GM19240 (cell line): Measurements from ENCODE around the gene ECM2.
"Not testable (repeated sequence)": the region's sequence is repeated elsewhere in the genome, so short reads cannot be mapped to it uniquely, and the experiment has no call there.

Experiments used
- DNase-seq: peaks from one replicate; pipeline ENCODE4 v3.0.0; 2011; ENCODE audit warnings: low spot score; ENCODE audit not compliant: insufficient read length

ECM2 gene

DNA sequence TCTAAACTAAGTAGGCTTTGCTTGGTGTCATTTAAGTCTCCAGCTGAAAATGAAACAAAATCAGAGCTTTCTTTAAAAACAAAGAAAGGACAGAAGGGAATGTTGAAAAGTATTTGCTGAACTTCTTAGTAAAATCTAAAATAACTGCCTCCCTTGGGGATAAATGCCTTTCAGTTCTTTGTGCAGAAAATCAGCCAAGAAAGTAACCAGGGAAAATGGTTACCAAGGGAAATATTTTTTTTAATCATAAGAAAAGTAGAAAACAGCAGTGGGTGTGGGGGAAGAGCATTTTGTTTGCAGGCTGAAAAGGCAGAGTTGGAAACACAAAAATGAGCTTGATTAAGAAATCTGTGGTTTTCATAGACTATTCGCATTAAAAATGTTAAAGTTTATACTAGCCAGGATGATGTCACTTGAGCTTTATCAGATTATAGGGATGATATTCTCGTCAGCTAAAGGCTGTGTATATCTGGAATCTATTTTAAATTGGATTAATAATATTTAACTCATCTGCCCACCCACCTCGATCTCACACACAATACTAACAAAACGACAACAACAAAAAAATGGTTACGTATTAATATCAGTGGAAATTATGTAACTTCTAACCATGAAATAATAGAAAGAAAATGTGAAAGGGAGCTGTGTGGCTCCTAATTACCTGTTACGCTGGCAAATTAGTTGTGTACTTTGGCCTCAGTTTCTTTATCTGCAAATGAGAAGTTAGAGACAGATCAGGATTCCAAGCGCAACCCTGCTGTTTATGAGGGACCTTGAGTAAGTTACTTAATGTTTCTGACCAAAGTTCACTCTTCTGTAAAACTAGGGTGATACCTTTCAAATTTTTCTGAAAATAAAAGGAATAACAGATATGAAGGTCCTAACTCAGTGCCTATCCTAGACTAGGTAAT, at the start of gene ECM2:
Gene ECM2 (minus strand): TSS at position 51 of the 911 bp plus-strand sequence. CDS start 13,124 bp downstream, outside the sequence.
- no peak for DNase-seq

DNA sequence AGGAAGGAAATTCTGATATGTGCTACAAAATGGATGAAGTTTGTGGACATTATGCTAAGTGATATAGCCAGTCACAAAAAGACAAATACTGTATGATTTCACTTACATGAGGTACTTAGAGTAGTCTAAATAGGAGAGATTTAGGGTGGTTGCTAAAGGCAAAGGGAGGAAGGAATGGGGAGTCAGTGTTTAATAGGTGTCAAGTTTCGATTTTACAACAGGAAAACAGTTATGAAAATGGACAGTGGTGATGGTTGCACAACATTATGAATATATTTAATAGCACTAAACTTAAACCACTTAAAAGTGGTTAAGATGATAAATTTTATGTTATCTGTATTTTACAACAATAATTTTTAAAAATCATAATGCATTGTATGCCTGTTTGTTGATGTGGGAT, 40.4 kb upstream of the ECM2 start:
- no peak for DNase-seq

GRCh38 chr9:92573612-92574011, 37.8 kb upstream of the ECM2 start:
- DNase-seq, result not testable (repeated sequence)

- not testable (repeated sequence) for DNase-seq
Measured at GRCh38 chr9:92571871-92572270, 36.1 kb upstream of the ECM2 start.

DNA sequence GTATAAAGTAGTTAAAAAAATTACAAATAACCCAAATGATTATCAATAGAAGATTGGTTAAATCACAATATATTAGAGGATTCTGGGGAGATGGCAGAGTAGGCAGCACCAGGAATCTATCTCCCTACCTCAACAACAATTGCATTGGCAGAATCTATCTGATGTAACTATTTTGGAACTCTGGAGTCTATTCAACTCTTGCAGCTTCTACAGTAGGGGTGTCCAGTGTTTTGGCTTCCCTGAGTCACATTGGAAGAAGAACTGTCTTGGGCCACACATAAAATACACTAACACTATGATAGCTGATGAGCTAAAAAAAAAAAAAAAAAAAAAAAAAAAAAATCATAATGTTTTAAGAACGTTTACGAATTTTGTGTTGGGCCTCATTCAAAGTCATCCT, 29.2 kb upstream of the ECM2 start:
- no peak for DNase-seq

DNA sequence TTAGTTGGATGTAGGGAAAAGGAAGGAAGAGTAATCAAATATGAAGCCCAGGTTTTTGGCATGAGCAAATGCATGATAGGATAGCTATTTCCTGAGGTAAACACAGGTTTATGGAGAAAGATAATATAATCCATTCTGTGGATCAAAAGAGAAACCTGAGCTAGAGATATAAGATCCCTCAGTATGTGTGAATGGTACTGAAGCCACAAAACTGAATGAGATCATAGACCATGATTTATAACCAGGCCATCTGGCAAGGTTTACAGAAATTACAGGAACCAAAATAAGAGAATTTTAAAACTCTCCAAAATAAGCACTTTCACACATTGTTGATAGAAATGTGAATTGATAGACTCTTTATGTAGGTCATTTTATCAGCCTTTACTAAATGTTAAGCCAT, 28.7 kb upstream of the ECM2 start:
- DNase-seq, result no peak

DNA sequence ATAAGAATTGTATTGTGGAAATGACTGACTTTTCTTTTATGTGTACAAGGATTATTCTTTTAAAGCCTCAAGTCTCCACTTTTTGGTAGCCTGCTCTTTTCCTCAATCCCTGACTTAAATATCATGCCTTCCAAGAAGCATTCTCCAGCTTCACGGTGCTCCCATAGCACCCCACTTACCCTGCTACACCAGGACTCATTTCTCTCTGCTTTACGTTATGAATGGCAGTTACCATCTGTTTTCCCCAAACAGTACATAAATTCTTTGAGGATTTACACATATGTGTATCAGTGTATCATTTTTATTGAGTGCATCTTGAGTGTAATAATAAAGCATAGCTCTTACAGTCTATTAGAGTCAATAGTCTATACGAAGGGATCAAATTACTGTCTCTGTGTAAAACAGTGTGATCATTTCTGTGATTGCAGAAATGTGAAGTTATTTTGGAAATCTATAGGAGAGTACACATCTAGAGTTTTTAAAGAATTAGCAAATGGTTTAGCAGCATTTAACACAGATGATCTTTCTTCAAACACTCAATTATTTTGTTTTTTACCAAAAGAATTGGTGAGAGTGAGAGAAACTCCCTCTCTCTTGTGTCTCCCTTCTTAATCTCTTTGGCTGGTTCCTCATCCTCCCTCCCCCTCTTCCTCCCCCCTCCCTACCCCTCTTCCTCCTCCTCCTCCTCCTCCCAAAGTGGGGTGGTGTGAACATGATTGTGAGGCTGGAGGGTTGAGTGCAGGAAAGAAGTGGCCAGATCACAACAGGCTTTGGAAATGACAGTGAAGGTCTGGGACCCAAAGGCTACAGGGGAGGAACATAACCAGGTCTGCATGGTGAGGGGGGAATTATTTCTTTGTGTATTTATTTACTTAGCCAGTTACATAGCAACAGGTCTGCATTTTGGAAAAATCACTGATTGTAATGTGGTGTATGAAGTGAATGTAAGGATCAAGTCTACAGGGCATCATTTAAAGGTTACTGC, 27.6 kb upstream of the ECM2 start:
- no peak for DNase-seq

DNA sequence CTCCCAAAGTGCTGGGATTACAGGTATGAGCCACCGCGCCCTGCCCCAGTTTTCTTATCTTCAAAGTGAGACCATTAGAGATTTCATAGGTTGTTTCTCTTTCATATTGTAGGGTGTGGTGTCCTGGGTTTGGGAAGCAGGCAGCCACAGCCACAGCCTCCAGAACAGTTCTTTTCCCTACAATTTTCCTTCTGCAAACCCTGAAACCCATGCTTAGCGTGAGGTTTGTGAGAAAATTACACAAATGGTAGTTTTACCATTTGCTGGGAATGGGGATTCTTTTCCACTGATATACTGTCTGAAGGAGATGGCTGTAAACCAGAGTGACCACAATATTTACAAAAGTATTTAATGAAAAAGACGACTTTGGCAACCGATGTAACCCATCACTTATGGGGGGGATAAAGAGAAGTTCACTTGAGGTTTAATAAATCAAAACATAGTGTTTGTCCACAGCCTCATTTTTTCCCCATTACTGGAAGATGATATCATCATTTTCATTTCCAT, 26.7 kb upstream of the ECM2 start:
- DNase-seq, result no peak

- DNase-seq, result no peak
Measured at GRCh38 chr9:92561374-92562330, 25.9 kb upstream of the ECM2 start.

- DNase-seq, result no peak
Measured at GRCh38 chr9:92558612-92559374, 23.0 kb upstream of the ECM2 start.

DNA sequence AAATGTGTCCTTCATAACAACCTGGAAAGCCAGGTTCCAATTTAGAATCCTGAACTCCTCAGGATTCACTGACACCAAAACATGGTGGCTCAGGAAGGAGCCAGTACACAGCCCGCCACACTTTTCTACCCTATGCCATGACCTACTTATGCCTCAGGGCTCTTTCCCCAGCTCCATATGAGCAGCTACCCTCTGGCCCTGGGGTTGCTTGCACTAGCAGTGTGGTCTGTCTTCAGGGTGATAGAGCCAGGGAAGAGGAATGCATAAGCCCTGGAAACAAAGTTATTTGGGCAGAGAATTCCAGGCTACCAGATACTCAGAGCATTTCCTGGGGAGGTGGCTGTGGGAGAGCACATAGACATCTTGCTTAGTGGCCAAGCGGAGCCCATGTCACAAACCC, 15.0 kb upstream of the ECM2 start:
- DNase-seq, result no peak

- DNase-seq, result no peak
Measured at GRCh38 chr9:92547356-92547755, 11.6 kb upstream of the ECM2 start.

GRCh38 chr9:92545002-92545510, 9.3 kb upstream of the ECM2 start:
- DNase-seq, result no peak

- no peak for DNase-seq
Measured at GRCh38 chr9:92543972-92544371, 8.2 kb upstream of the ECM2 start.

DNA sequence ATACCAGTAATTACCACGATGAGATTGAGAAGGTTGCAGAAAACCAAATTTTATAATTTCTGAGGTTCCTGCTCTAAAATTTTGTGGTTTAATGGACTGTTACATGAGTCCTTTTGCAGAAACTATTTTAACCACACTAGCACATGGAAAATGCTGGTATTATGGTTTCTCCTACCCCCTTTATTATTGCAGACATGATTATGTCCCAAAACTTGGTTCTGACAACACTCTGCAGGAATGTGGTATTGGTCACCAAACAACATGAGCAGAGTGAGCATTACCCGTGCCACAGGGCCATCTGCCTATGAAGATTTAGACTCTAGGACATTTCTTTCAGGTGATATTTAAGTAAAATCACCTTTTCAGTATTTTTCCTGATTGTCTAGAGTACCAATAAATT, 2.8 kb upstream of the ECM2 start:
- DNase-seq, result no peak

- DNase-seq, result no peak
Measured at GRCh38 chr9:92534674-92535073, 1.1 kb downstream of the ECM2 start.

GRCh38 chr9:92534204-92534603, 1.6 kb downstream of the ECM2 start:
- DNase-seq, result no peak

- no peak for DNase-seq
Measured at GRCh38 chr9:92530893-92531292, 4.9 kb downstream of the ECM2 start.

DNA sequence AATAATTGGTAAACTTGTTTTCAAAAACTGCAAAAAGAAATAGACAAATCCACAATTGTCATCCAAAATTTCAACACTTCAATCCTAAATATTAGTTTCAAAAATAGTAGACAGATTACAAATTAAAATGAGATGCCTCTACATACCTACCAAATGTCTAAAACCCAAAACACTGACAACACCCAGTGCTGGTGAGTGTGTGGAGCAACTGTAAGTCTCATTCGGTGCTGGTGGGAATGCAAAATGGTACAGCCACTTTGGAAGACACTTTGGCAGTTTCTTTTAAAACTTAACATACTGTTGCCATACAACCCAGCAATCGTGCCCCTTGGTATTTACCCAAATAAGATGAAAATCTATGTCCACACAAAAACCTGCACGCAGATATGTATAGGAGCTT, 6.7 kb downstream of the ECM2 start:
- DNase-seq, result no peak

- no peak for DNase-seq
Measured at GRCh38 chr9:92528522-92528849, 7.3 kb downstream of the ECM2 start.
